HCT116 (cell line): Measurements from ENCODE around the gene RAP1A. TPM values are rescaled to one million over a fixed set of nuclear protein-coding genes. Genes with fewer than 3 reads are reported as not detected.

Experiments used
- ATAC-seq: fragments of 200-7000 bp; cut with Tn5 transposase; 2 replicates; pipeline ENCODE4 v1.9.1; 2020; ENCODE audit warnings: mild to moderate bottlenecking, moderate library complexity
- BruUV-seq: library from RNA; stranded (reverse); fragments of 400-500 nt; replicated peaks from 2 replicates; lab custom pipeline; 2021; lab: Mats Ljungman, UMichigan
- CTCF ChIA-PET: fragments of 300-600 bp; sonication (Branson Sonifier 250); formaldehyde crosslinking; loops from one replicate; lab custom pipeline; 2021; ENCODE audit warnings: antibody characterized with exemption; lab: Charles Lee
- POLR2A ChIA-PET: fragments of 300-600, 350-600 bp; sonication (Branson Sonifier 250); formaldehyde crosslinking; loops from one replicate; lab custom pipeline; 2021; ENCODE audit warnings: antibody characterized with exemption; lab: Charles Lee
- RAD21 ChIA-PET, 2 experiments: fragments of 300-600 bp; sonication (Branson Sonifier 250); formaldehyde crosslinking; loops; one replicate each; lab custom pipeline; 2023; ENCODE audit warnings: low total read pairs in 2 of 2; ENCODE audit not compliant: uncharacterized antibody in 2 of 2, unreplicated experiment in 2 of 2, low non-redundant PET in 1 of 2; lab: Charles Lee
- DNase-seq: peaks from one replicate; pipeline ENCODE4 v3.0.0-alpha.2; 2010; ENCODE audit warnings: low read depth, low spot score
- H2AFZ ChIP-seq: fragments of 200-600 bp; shearing (Covaris generic), sonication (generic); 2 replicates; pipeline ENCODE4 v1.6.1; 2017; ENCODE audit warnings: low read depth, mixed run types, mixed read lengths, antibody characterized with exemption, low read length; ENCODE audit not compliant: poor library complexity, severe bottlenecking
- H3K27ac ChIP-seq: 2 replicates; pipeline ENCODE4 v1.5.1; 2012; ENCODE audit warnings: low read depth, low read length
- H3K27me3 ChIP-seq: fragments of 200-600 bp; sonication (generic); 2 replicates; pipeline ENCODE4 v1.6.1; 2016; ENCODE audit warnings: mixed run types, low read length, mixed read lengths; ENCODE audit not compliant: insufficient read depth
- H3K36me3 ChIP-seq, 2 experiments: fragments of 200-500 bp in 1 of 2; fragments of 200-600 bp in 1 of 2; sonication (Bioruptor generic) in 1 of 2; sonication (generic) in 1 of 2; 2 replicates each; pipeline versions ENCODE4 v1.5.1 to v1.6.1; 2014 to 2016; ENCODE audit warnings: low read length in 2 of 2, inconsistent platforms in 1 of 2, mixed read lengths in 1 of 2, mixed run types in 1 of 2; ENCODE audit not compliant: insufficient read depth in 2 of 2, control insufficient read depth in 1 of 2
- H3K4me1 ChIP-seq, 2 experiments: fragments of 200-600 bp in 1 of 2; sonication (generic) in 1 of 2; 2 replicates each; pipeline versions ENCODE4 v1.5.1 to v1.6.1; 2012 to 2017; ENCODE audit warnings: low read length in 2 of 2, inconsistent platforms in 1 of 2, mild to moderate bottlenecking in 1 of 2, mixed read lengths in 1 of 2, mixed run types in 1 of 2, moderate library complexity in 1 of 2; ENCODE audit not compliant: insufficient read depth in 2 of 2, control insufficient read depth in 1 of 2
- H3K4me2 ChIP-seq: fragments of 200-600 bp; sonication (generic); 2 replicates; pipeline ENCODE4 v1.6.1; 2017; ENCODE audit warnings: mixed run types, low read length, mixed read lengths
- H3K4me3 ChIP-seq, 2 experiments: fragments of 200-600 bp in 1 of 2; sonication (generic) in 1 of 2; replicated peaks in 1 of 2; 2 replicates each; pipeline ENCODE4 v1.5.1; 2011 to 2016; ENCODE audit warnings: low read length in 2 of 2, control low read depth in 1 of 2, low read depth in 1 of 2, mild to moderate bottlenecking in 1 of 2, mixed read lengths in 1 of 2, mixed run types in 1 of 2
- H3K79me2 ChIP-seq: fragments of 200-600 bp; sonication (generic); 2 replicates; pipeline ENCODE4 v1.6.1; 2017; ENCODE audit warnings: mild to moderate bottlenecking, mixed run types, low read length, moderate library complexity, mixed read lengths; ENCODE audit not compliant: insufficient read depth
- H3K9ac ChIP-seq: fragments of 200-600 bp; sonication (generic); 2 replicates; pipeline ENCODE4 v1.6.1; 2016; ENCODE audit warnings: low read length, mixed read lengths
- H3K9me2 ChIP-seq: fragments of 200-600 bp; sonication (generic), shearing (Covaris generic); 2 replicates; pipeline ENCODE4 v1.6.1; 2017; ENCODE audit warnings: mixed run types, mild to moderate bottlenecking, moderate library complexity; ENCODE audit not compliant: insufficient read depth
- H3K9me3 ChIP-seq, 2 experiments: fragments of 200-500 bp in 1 of 2; fragments of 200-600 bp in 1 of 2; sonication (Bioruptor generic) in 1 of 2; sonication (generic) in 1 of 2; 2 replicates each; pipeline ENCODE4 v1.6.1; 2014 to 2017; ENCODE audit warnings: low read length in 2 of 2, mixed read lengths in 2 of 2, inconsistent platforms in 1 of 2, low read depth in 1 of 2, mild to moderate bottlenecking in 1 of 2, mixed run types in 1 of 2, moderate library complexity in 1 of 2; ENCODE audit not compliant: control insufficient read depth in 1 of 2, insufficient read depth in 1 of 2
- H4K20me1 ChIP-seq: fragments of 200-600 bp; sonication (generic), shearing (Covaris generic); 2 replicates; pipeline ENCODE4 v1.6.1; 2017; ENCODE audit warnings: mixed run types, mild to moderate bottlenecking, moderate library complexity; ENCODE audit not compliant: insufficient read depth
- ATF3 ChIP-seq: IDR thresholded peaks from 2 replicates; pipeline ENCODE4 v1.6.1; 2012
- EGR1 ChIP-seq: IDR thresholded peaks from 2 replicates; pipeline ENCODE4 v1.6.1; 2012; ENCODE audit warnings: low read depth
- ELF1 ChIP-seq: IDR thresholded peaks from 2 replicates; pipeline ENCODE4 v1.6.1; 2012; ENCODE audit warnings: low read depth, borderline replicate concordance
- EZH2 ChIP-seq: fragments of 200-600 bp; sonication (generic); IDR thresholded peaks from 2 replicates; pipeline ENCODE4 v1.6.1; 2017; ENCODE audit warnings: antibody characterized with exemption, mixed run types
- EZH2phosphoT487 ChIP-seq: fragments of 200-600 bp; IDR thresholded peaks from 2 replicates; pipeline ENCODE4 v1.6.1; 2018; ENCODE audit warnings: antibody characterized with exemption, borderline replicate concordance
- JUND ChIP-seq: IDR thresholded peaks from 2 replicates; pipeline ENCODE4 v1.6.1; 2012
- RAD21 ChIP-seq: IDR thresholded peaks from 2 replicates; pipeline ENCODE4 v1.6.1; 2012; ENCODE audit warnings: low read depth, mild to moderate bottlenecking
- SP1 ChIP-seq: IDR thresholded peaks from 2 replicates; pipeline ENCODE4 v1.6.1; 2012; ENCODE audit warnings: low read depth
- TCF7L2 ChIP-seq: IDR thresholded peaks from 2 replicates; pipeline ENCODE4 v1.7.0; 2011; ENCODE audit warnings: borderline replicate concordance, inconsistent platforms; ENCODE audit not compliant: insufficient read depth, insufficient read length; ENCODE audit errors: extremely low read depth
- YY1 ChIP-seq: IDR thresholded peaks from 2 replicates; pipeline ENCODE4 v1.6.1; 2011; ENCODE audit warnings: low read length, low read depth, moderate library complexity, mild to moderate bottlenecking; ENCODE audit not compliant: insufficient replicate concordance; ENCODE audit errors: extremely low read depth
- ZBTB33 ChIP-seq: IDR thresholded peaks from 2 replicates; pipeline ENCODE4 v1.6.1; 2011; ENCODE audit warnings: mild to moderate bottlenecking, low read length, moderate library complexity; ENCODE audit not compliant: insufficient replicate concordance; ENCODE audit errors: extremely low read depth
- ZFX ChIP-seq: fragments of 450-650 bp; IDR thresholded peaks from 2 replicates; pipeline ENCODE4 v1.6.1; 2017
- ZNF274 ChIP-seq: fragments of 200-500 bp; sonication (Bioruptor generic); IDR thresholded peaks from 2 replicates; pipeline ENCODE4 v1.6.1; 2014; ENCODE audit warnings: mild to moderate bottlenecking, low read depth, low read length, inconsistent platforms
- intact Hi-C: fragments of 100-400 bp; cut with micrococcal nuclease; formaldehyde crosslinking; loops from 2 replicates; pipeline ENCODE4 v1.10.0; 2022
- total RNA-seq: library from RNA; stranded (reverse); gene quantifications from one replicate; pipeline ENCODE4 v1.2.1, GENCODE V29; 2021; ENCODE audit not compliant: unreplicated experiment

The RAP1A gene
- total RNA-seq, 1 experiment from 2014 or later = 46.2 TPM

GRCh38 chr1:111666828-111667227 lies 47.2 kb downstream of the RAP1A start (continued):
- no peak for TF ChIP-seq ATF3
- TF ChIP-seq, all 23 proteins: peak for 0

- POLR2A ChIA-PET = no interaction called here
- H3K9me3 ChIP-seq = no peaks in the 10 kb centered on the region
These were observed 49.7 kb downstream of the RAP1A start for GRCh38 chr1:111669268-111669667.

GRCh38 chr1:111671852-111672251 lies 52.3 kb downstream of the RAP1A start:
- POLR2A ChIA-PET = no interaction called here
- CTCF ChIA-PET = no interaction called here
- no TSS peak for BruUV-seq
- H3K27me3 ChIP-seq = no peaks in the 10 kb centered on the region
- H3K4me2 ChIP-seq = no peak overlapping the region
- no peaks in the 10 kb centered on the region for H3K9me3 ChIP-seq
- DNase-seq = no peak
- peaks cover 39% of the 10 kb centered on the region; the same call in 1 of the 2 replicates for H3K79me2 ChIP-seq
- RAD21 ChIA-PET = no interaction called here
- no peak overlapping the region for H3K4me3 ChIP-seq
- H2AFZ ChIP-seq = no peak overlapping the region
- H3K4me1 ChIP-seq = no peaks in the 10 kb centered on the region
- no peaks in the 10 kb centered on the region for H3K9me2 ChIP-seq
- no peaks in the 10 kb centered on the region for H3K36me3 ChIP-seq
- ATAC-seq = no peak
- no peak overlapping the region for H3K9ac ChIP-seq
- H4K20me1 ChIP-seq = no peaks in the 10 kb centered on the region; the same call in 1 of the 2 replicates
- intact Hi-C loops = no loop called here
- H3K27ac ChIP-seq = no peak overlapping the region
- no peak for TF ChIP-seq RAD21
- no peak for TF ChIP-seq ZNF274
- no peak for TF ChIP-seq EZH2phosphoT487
- TF ChIP-seq ATF3 = no peak
- TF ChIP-seq SP1 = no peak
- TF ChIP-seq ZBTB33 = no peak
- TF ChIP-seq ZFX = no peak
- no peak for TF ChIP-seq JUND
- no peak for TF ChIP-seq YY1
- TF ChIP-seq EGR1 = no peak
- no peak for TF ChIP-seq ELF1
- TF ChIP-seq EZH2 = no peak

More at GRCh38 chr1:111669268-111669667, 49.7 kb downstream of the RAP1A start:
- intact Hi-C loops = no loop called here
- no peak overlapping the region for H2AFZ ChIP-seq
- no peaks in the 10 kb centered on the region for H3K9me2 ChIP-seq
- no peak overlapping the region for H3K4me3 ChIP-seq
- no peaks in the 10 kb centered on the region for H3K4me1 ChIP-seq
- RAD21 ChIA-PET = no interaction called here
- H3K27ac ChIP-seq = no peak overlapping the region
- CTCF ChIA-PET = interaction anchor here (1.5 kb wide), 1 partner anchor 45 kb away, joined by 3 read pairs; no protein-coding TSS in a partner anchor
- no TSS peak for BruUV-seq
- H4K20me1 ChIP-seq = no peaks in the 10 kb centered on the region; the same call in 1 of the 2 replicates
- DNase-seq = no peak
- H3K79me2 ChIP-seq = peaks cover 37% of the 10 kb centered on the region; the same call in 1 of the 2 replicates
- H3K36me3 ChIP-seq = no peaks in the 10 kb centered on the region
- no peak for ATAC-seq
- TF ChIP-seq TCF7L2 = no peak
- no peak overlapping the region for H3K9ac ChIP-seq
- H3K27me3 ChIP-seq = no peaks in the 10 kb centered on the region
- H3K4me2 ChIP-seq = no peak overlapping the region
